GM19023 (cell line): Measurements from ENCODE around the gene IDUA.
"Not testable (repeated sequence)": the region's sequence is repeated elsewhere in the genome, so short reads cannot be mapped to it uniquely, and the experiment has no call there.

Experiments used
- ATAC-seq: cut with Tn5 transposase; IDR thresholded peaks from one replicate; pipeline ENCODE4 v1.9.1; 2021; ENCODE audit warnings: mild to moderate bottlenecking, moderate library complexity; ENCODE audit not compliant: unreplicated experiment

IDUA gene

DNA sequence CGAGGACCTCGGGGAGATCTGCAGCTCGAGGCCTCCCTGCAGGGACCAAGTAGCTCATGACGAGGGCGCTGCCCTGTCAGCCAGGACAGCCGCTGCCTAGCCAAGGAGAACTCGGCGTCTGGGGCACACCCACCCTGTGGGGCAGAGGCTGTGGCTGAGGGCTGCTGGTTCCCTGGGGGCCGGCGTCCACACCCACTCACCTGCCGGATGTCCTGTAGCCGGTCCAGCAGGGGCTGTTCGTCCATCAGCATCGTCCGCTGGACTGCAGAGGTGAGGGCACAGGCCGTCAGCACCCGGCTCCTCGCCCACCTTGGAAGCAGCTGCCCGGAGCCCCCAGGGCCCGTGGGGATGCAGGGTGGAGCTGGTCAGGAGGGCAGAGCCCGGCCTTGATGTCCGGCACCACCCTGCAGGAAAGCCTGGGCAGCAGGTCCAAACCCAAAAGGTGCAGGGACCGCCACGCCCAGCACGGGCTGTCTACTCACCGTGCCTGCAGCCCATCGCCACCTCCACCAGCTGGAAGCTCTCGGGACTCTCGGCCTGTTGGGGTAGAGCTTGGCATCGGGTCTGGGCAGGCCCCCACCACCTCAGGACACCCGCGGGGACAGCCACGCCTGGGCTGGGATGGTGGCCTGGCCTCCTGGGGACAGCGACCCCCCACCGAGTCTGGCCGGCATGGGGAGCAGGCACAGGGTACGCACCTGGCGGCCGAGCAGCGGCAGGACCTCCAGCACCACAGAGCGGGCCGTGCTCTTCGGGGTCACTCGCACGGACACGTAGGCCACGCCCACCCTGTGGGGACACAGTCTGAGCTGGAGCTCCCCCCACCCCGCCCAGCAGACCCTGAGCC, 20.4 kb upstream of the IDUA start:
- ATAC-seq, result no peak

DNA sequence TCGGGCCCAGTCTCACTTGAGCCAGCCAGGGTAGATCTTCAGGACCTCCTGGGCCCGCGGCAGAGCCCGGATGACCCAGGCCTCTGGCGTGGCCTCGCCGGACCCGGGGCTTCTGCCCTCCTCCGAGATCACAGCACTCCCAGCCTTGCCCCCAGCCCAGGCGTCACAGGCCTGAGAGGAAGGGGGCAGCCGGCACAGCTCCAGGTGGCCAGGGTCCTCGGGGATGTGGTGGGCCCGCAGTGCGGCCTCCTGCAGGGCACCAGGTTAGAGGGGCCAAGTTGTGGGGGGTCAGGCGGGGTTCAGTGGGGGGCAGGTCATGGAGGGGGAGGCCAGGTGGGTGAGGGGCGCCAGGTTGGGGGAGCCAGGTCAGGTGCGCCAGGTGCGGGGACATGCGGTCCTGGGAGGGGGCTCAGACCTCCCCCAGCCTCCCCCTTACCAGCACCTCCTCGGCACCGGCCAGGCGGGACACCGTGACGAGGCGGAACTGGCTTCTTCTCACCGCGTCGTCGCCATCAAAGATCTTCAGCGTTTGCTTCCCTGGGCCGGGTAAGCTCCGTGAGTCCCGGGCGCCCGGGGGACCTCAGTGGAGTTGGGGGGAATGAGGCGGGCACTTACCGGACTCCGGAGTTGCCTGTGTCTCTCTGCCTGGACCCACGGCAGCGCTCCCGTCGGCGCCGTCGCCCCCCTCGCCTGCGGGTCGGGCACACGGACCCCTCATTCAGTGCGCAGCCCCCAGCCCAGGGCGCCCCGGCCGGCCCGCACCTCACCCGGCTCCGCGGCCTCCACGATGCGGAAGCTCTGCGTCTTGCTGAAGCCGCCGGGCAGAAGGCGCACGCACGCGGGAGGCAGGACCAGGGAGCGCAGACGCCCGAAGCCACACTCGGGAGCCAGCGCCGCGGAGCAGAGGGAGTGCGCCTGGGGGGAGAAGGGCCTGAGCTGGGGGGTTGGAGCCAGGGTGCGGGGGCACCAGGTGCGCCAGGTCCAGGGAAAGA, 19.4 kb upstream of the IDUA start:
- no peak for ATAC-seq

DNA sequence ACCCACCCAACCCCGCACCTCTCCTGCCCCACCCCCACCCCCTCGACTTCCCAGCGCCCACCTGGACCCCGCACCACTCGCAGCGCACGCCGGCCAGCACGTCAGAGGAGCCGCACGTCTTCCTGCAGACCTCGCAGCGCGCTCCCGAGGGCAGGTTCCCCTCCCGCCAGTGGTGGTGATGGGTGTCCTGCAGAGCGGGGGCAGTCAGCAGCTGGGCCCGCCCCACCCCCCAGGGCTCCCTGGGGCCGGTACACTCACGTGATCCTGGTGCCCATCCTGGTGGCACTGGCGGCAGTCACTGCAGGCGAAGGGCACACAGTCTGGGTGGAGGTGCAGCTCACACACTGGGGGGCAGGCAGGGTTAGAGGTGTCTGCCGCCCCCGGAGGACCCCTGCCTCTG, 18.6 kb upstream of the IDUA start:
- no peak for ATAC-seq

DNA sequence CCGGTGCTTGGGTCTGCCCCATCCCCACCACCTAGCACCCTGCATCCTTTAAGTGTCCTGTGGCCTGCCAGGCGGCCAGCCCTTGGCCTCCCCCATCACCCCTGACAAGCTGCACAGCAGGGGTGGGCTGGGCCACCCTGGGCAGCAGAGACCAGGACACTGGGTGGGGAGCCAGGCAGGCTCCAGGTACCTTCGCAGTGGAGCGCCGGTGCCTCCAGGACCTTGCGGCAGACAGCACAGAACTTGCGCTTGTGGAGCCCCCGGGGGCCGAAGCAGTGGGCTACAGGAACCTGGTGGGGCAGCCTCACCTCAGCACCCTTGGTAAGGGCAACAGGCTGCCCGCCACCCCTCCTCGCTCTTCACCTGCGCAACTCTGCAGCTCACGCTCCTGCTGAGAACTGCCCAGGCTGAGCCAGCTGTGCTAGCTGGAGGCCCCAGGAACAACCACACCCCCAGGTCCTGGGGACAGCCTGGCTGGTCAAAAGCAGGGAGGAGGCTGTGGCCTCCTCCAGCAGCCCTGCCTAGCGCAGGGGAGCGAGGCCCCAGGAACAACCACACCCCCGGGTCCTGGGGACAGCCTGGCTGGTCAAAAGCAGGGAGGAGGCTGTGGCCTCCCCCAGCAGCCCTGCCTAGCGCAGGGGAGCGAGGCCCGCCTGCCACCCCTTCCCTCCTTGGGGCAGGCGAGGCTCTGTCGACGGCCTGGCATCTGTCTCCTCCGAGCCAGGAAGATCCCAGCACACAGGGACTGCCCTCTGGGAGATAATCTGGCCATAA, 18.0 kb upstream of the IDUA start:
- ATAC-seq, result no peak

DNA sequence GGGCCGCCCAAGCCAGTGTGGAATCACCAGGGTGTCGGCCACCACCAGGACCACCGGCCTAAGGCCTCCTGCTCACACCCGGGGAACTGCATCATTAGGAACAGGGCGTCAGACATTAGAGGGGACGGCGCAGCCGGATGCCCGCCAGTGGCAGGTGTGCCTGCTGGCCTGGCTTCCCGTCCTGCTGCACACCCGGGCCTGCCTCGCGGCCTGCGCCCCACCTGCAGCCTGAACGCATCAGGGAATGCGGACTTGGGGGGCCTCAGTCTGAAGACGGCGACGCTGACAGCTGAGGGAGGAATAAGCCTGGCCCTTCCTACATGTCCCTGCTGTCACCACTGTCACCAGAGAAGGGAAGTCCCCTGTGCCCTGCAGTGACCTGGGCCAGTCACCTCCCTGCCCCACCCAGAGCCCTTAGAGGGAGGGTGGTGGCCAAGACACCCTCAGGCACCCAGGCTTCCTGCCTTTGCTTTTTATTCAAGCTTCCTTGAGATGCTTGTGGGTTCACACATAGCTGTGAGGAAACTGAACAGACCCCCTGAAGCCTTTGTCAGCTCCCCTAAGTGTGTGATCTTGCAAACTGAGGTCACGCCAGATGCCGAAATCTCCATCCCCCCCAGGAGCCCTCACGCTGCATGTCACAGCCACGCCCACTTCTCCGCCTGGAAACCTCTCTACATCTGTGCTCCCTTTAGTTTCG, 16.6 kb upstream of the IDUA start:
- ATAC-seq, result no peak

DNA sequence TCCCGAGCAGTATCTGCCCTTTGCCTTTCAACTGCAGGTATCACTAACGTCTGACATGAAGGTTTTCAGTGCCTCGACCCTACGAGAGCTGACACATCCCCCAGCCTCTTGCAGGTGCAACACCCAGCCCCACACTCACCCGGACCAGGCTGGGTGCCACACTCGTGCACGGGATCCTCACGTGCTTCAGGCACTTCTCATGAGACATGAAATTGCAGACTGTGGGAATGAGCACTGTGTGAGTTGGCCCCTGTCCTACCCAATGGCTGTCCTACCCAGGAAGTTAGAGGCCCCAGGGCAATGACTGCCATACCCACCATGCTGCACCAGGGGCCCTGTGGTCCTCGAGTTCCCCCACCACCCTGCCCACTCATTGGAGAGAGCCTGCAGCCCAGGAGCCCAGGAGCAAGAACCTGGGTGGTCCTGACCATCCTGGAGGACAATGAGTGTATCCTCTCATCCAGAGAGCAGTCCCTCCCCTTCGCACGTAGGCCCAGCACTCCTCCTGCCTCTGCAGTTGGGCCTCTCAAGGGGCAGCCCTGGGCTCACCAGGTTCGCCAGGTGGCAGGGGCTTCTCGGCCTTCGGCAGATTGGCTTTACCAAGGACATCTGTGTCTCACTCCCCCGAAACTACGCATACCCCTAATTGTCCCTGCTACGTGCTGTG, 15.9 kb upstream of the IDUA start:
- ATAC-seq, result no peak

DNA sequence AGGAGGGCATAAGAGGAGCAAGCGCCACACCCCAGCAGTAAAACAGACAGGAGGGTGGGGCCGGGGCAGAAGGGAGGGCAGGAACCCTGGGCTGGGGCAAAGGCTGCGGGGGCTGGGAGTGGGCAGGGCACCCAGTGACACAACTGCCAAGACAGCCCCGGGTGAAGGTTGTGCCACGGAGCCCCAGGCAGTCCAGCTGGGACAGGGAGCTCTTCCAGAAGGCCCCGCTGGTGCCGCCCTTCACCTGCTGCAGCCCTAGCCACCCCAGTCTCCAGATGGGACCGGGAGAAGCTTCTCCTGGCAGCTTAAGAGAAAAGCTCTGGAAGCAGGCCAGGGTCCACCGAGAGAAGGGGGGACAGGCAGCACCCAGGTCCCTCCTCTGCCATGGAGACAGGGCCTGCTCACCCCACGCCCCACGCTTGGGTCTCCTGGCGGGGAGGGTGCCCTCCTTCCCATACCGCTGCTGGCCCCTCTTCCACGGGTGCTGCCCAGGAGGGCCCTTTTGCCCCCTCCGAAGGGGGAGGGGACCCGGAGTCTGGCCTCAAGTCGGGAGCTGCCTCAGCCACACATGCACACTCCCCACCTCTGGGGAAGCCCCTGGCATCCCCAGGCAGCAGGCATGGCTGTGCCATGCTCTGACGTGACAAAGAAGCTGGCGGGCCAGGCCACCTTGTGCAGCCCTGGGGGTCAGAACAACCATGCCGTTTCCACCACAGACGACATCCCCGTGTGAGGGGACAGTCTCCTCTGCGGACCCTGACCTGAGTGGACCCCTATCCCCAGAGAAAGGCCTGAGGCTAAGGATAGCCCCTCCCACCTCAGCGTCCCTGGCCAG, 15.0 kb upstream of the IDUA start:
- no peak for ATAC-seq

DNA sequence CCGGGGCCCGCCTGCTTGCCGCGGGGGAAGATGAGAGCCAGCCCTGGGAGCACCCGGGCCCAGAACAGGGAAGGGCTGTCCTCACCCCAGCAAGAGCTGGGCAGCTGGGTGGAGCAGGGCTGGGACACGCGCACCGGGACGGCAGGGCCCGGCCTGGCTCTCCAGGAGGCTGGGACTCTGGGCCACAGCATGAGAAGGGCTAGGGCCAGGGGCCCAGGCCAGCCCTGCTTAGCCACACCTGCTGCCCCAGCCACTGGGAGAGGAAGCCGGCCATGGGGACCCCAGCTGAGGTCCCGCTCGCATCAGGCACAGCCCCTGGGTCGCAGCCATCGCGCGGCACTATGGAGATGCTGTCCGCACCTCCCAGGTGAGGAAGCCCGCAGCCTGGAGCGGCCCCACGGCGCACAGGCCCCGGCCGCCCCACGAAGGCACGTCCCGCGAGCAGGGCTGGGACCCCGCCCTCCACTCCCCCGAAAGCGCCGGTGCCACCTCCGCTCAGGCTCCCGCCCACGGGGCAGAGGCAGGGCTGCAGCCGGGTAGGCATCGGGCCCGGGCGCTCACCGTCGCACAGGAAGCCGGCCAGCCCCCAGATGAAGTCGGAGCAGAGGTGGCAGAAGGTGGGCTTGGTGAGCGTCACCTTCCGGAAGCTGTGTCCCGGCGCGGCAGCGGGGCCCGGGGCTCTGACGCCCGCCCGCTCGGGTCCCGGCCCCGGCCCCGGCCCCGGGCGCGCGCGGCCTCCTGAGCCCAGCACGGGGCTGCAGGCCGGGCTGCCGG, 14.0 kb upstream of the IDUA start:
- ATAC-seq, result peak; percentile 47

DNA sequence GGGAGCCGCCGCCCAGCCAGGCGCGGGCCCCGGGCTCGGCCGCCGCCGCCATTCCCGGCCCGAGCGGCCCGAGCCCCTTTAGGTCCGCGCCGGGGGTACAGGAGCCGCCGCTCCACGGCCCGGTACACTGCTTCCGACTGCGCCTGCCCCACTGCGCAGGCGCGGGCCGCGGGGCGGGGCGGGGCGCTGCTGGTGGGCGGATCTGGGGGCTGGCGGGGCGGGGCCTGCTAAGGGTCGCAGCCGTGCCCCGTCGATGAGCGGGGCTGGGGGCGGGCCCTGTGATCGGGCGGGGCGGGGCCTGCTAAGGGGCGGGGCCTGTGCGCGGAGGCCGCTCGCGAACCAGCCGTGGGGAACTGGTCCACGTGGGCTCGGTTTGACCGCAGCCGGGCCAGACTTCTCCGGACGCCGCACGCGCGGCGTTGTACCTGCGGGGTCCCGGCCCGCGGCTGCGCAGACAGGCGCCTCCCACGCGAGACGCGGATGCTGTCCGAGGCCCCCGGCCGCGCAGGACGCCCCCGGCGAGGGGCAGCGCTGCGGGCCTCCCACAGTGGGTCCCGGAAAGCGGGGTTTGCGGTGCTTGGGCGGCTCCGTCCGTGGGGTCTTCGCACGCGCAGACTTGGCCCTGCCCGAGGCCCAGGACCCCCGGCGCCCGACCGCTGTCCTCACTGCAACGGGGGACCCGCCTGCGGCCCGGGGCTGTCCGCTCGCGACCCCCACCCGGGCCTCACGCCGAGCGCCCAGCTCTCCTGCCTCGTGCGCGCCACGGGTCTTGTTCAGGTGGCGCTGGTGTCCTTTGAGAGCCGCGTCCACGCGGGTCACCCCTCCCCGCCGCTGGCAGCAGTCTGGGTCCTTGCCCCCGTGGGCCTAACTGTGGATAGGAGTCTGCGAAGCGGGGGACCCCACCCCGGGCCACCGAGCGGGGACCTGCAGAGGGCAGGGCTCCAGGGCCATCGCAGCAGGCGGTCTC, 13.1 kb upstream of the IDUA start, which contains the start of gene DGKQ:
TSS of gene DGKQ (minus strand) at position 139 of the 967 bp plus-strand sequence. CDS start at position 52, 87 bp downstream.
- peak; percentile 60 for ATAC-seq

DNA sequence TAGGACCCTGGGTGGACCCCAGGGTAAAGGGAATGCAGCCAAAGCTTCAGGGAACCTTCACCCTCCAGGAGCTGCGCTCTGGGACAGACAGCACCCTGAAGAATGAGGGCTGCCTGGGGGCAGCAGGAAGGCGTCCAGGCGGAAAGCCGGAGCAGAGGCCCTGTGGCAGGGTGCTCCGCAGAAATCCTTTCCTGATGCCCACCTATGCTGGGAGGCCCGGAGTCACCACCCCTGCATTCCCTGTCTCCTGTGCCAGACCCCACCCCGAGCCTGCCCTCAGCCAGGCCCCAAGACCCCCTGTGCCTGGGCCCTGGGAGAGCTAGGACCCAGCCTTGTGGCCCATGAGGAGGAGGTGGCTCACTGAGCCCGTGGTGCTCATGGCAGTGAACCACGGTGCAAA, 12.2 kb upstream of the IDUA start:
- no peak for ATAC-seq

DNA sequence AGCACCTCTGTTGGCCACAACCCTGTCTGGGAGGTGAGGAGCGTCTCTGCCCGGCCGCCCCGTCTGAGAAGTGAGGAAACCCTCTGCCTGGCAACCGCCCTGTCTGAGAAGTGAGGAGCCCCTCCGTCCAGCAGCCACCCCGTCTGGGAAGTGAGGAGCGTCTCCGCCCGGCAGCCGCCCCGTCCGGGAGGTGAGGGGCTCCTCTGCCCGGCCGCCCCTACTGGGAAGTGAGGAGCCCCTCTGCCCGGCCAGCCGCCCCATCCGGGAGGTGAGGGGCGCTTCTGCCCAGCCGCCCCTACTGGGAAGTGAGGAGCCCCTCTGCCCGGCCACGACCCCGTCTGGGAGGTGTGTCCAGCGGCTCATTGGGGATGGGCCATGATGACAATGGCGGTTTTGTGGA, 10.8 kb upstream of the IDUA start:
- not testable (repeated sequence) for ATAC-seq

DNA sequence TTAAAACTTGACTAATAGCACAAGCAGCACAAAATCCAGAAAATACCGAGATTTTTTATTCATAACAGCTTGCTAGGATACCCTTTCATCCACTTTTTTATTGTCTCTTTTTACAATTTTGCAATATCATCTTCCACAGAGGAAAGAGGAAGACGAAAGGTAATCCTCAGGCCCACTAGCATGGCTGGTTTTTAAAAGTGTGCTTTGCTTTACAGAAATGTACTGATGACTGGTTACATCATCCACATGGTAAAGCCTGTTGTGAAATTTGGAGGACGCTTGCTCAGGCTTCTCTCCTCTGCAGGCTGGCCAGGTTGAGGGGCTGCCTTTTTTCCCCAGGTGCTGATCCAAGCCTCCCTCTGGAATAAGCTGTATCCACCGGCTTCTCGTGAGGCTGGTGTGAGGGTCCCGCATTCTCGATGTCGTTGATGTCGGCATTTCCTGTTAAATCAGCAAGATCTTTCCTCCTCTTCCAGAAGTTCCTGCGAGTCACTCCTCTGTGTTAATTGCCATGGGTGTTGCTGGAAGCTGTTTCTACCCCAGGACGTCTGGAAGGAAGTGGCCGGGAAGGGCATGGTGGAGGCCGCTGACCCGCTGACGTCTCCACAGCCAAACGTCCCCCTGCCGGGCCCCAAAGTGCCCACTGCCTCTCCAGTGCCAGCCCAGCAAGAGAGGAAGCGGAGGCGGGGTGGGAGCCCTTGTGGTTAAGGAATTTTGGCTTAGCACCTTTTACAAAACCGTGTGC, 7.7 kb upstream of the IDUA start:
- no peak for ATAC-seq

DNA sequence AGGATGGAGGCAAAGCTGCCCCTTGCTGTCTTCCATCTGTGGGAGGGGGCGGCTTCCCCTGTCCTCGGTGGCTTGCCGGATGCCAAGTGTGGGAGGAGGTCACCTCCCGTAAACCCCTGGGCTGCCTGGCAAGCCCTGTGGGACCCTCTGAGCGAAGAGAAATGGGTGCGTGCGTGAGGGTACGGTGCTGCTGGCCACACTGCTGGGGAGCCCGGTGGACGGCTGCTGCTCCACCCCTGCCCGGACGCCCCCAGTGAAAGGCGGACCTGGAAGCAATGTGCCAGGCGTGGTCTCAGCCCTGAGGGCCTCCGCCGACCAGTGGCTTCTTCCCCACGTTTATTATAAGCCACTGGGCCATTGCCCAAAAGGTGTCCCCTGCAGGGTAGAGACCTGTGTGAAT, 4.6 kb upstream of the IDUA start:
- ATAC-seq, result no peak

DNA sequence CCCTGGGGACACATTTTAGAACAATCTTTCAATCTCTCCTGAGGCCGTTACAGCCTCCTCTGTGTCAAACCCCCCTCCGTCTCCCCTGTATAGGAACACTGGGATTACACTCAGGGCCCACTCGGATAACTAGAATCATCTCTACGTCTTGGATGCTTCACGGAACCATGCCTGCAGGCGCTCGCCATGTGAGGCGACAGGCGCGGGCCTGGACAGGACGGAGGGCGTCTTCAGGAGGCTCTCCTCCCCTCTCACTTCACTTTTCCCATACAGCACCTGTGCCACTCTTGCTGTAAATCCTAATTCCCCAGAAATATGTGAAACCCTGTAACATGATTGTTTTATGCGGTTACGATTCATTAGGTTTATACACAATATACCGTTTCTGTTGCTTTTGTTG, 4.0 kb upstream of the IDUA start:
- ATAC-seq, result no peak

DNA sequence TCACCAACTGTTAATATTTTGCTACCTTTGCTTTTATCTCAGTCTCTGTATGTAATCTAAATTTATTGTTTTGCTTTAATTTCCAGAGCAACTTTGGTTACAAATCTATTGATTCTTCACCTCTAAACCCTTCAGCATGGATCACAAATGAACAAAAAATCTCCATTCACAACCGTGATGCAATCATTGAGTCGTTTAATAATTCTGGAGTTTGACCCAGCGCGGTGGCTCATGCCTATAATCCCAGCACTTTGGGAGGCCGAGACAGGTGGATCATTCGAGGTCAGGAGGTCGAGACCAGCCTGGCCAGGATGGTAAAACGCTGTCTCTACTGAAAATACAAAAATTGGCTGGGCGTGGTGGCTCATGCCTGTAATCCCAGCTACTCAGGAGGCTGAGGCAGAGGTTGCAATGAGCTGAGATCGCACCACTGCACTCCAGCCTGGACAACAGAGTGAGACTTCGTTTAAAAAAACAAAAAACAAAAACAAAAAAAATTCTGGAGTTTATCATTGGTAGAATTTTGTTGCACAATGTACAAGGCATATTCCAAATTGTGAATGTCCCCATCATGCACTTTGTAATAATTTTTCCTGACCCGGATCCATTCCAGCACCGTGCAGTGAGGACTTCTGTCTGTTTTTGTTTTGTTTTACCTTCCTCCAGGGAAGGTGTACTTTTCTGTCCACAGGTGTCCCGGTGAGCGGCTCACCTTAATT, 2.3 kb upstream of the IDUA start:
- ATAC-seq, result no peak
